Activated CD4-positive, alpha-beta T cell treated with anti-CD3 and anti-CD28 coated beads for 48 hours (primary cell): ENCODE data around the gene ACYP2.
"Not testable (repeated sequence)": the region's sequence is repeated elsewhere in the genome, so short reads cannot be mapped to it uniquely, and the experiment has no call there.

Experiments
- DNase-seq: peaks from one replicate; pipeline ENCODE4 v3.0.0-alpha.2; 2020

The ACYP2 gene

GRCh38 chr2:54099829-54100585 lies 15.4 kb upstream of the ACYP2 start:
- no peak for DNase-seq

- no peak for DNase-seq
Measured at GRCh38 chr2:54100772-54101171, 14.6 kb upstream of the ACYP2 start.

DNA sequence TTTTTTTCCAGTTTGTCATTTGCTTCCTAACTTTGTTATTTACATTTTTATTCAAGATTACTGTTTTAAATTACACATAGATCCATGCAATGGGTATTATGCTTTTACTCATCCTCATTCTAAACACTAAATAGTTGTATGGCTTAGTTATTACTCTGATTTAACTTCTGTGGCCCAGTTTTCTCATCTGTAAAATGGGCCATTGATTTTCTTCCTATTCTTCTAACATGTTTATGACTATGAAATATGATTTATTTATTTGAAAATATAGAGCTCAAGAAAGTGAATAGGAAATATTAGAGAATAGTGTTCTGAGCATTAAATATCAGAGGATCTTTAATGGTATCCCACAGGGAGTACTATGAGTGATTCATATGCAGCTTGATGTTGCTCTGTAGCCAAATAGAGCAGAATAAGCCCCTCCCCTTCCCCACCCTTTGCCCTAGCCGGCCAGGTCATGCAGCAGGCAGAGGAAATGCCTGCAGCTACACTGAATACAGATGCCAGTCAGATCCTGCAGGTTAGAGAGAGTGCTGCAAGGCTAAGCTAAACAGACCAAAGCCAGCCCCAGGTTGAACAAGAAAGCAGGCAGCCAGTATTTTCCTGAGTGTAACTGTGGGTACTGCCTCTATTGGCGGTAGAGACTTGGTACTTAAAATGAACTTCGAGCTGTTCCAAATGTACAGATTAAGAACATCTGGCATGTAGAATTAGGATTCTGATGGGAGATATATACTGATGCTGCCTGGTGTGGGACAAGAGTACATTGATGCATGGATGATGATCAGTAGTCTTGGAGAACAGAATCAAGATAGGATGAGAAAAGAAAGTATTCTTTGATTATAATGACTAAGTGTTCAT lies 11.7 kb upstream of the ACYP2 start:
- DNase-seq, result peak; percentile 41

- peak; percentile 40 for DNase-seq
Measured at GRCh38 chr2:54106631-54107454, 8.6 kb upstream of the ACYP2 start.

DNA sequence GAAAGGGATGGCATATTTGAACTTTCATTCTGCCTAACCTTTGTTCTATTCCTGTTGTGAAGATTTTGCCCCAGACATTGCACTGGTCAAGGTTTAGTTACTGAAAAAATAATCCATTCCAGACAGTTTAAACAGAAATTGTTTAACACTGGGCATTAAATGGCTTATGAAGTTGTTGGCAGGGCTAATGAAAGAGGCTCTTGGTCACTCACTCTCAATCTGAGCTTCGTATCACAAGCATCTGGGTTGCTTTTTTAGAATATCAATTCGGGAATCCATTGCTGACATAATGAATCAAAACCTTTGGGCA lies 8.0 kb upstream of the ACYP2 start:
- DNase-seq, result no peak

DNA sequence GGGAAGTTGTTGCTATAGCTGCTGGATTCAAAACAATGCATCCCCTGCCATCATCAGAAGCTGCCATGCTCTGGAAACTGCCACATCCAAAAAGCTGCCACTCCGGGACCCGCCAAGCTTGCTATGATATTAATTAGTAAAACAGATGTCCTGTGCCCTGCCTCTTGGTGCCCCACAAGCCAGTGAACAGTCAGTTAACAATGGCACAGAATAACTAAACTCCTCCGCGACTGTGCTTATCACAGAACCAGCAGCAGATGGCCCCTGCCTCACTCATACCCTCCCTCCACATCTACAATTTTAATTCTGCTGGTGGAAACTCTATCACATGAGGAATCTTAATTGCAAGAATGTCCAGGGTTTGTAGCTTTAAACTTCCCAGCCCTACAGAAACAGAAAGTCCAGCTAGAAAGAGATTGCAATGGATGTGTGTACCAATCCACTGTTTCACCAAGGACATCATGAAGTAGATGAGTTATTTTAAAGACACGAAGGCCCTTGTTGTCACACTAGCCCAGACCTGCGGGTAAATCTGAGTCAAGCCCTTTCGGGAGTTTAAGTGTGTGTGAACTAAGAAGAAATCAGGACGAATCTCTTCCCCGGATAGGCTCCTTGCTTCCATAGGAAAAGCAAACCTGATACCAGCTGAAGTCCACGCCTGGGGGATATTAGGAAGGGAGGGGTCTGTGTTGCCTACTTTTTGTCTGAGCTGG lies 7.4 kb upstream of the ACYP2 start:
- DNase-seq, result no peak

- DNase-seq, result no peak
Measured at GRCh38 chr2:54109848-54110247, 5.6 kb upstream of the ACYP2 start.

DNA sequence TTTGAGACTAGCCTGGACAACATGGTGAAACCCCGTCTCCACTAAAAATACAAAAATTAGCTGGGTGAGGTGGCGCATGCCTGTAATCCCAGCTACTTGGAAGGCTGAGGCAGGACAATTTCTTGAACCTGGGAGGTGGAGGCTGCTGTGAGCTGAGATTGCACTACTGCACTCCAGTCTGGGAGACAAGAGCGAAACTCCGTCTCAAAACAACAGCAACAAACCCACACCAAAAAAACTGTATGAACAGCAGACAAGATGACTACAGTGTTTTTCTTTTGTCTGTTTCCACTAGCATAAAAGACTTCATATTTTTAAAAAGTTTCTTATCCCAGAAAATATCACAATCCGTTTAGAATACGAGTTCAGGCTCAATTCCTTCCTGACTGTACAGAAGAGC lies 936 bp upstream of the ACYP2 start:
- not testable (repeated sequence) for DNase-seq

DNA sequence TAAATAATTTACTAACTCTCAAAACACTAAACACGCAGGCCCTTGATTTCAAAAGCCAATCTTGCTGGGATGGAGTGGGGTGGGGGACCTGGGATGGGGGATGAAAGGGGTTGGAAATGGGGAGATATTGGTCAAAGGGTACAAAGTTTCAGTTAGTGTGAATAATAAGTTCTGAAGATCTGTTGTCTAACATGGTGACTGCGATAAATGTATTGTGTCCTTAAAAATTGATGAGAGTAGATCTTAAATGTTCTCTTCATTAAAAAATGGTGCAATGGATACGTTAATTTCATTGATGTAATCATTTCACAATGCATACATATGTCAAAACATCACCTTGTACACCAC lies 505 bp upstream of the ACYP2 start:
- no peak for DNase-seq

- not testable (repeated sequence) for DNase-seq
Measured at GRCh38 chr2:54116598-54116997, 1.2 kb downstream of the ACYP2 start.

DNA sequence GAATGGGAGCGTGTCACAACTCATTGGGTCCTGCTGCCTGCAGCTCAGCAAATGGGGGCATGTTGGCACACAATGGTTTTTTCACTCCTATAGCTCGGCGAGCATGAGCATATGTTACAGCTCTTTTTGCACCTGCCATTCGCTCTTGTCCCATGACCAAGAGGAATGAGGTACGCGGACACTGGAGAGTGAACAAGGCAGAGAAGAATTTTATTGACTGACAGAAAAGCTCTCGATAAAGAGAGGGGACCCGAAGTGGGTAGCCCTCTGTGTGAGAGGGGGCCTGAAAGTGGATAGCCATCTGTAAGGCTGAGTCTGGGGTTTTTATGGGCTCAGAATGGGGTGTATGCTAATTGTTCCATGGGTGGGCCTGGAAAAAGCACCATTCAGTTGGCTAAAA lies 5.5 kb downstream of the ACYP2 start:
- no peak for DNase-seq

DNA sequence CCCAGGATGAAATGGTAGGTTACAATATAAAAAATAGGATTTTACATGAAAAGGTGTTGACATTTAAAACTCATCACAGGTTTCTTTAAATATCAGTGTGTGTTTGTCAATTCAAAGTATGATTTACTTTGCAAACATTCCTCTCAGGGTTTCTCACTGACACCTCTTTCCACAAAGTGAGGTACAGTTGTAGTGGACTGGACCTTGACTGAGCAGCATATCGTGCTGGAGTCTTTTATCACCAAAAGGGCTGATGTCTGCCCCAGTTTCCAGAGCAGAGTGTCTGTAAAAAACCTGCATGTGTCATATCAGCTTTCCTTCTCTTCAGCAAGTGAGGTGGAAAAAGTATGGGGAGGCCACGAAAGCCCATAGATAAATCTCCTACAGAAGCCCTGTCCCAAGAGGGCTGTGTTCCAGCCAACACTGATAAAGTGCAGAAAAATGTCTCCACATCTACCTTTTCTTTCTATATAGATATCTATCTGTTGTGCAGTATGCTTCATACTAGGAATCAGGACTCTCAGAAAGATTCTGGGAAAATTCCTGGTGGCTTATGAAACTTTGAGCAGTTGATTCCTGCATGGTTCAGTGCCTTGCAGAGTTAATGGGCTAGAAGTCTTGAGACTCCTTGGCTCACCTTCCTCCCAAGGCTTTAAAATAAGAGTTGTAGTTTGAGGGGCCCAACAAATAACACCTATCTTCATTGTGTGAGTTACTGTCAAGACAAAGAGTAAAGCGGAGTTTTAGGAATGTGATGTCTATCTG lies 6.9 kb downstream of the ACYP2 start:
- DNase-seq, result no peak

DNA sequence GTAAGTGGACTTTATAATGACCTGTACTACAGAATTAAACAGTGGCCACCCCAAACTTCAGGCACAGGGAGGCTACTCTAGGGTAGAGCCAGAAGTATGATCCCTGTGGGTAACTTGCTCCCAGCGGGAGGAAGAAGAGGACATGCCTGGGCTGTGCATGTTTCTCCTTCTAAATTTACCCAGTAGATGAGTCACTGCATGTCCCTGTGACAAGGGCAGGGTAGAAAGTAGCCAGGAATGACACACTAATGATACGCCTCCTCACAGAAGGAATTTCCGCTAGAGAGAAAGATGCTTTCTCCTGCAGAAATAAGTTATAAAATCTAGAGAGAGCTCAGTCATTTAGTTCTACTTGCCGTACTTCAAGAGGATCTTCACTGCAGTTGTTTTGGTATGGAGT lies 7.5 kb downstream of the ACYP2 start:
- no peak for DNase-seq

- not testable (repeated sequence) for DNase-seq
Measured at GRCh38 chr2:54127174-54127573, 11.8 kb downstream of the ACYP2 start.

DNA sequence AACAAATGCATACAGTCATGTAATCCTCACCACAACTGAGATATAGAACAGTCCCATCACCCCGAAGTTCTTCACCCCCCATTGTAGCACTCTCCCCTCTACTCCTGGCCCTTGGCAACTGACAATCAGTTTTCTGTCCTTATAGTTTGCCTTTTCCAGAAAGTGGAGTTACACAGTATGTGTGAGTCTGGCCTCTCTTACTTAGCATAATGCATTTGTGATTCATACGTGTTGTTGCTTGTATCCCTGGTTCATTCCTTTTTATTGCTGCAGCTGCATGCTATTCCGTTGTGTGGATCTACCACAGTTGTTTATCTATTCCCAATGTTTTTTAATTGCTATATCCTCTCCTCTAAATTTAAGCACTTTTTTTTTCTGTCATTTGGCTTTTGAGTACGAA lies 17.6 kb downstream of the ACYP2 start:
- DNase-seq, result no peak

- DNase-seq, result no peak
Measured at GRCh38 chr2:54139210-54139609, 23.8 kb downstream of the ACYP2 start.

- DNase-seq, result no peak
Measured at GRCh38 chr2:54143780-54144179, 28.4 kb downstream of the ACYP2 start.

DNA sequence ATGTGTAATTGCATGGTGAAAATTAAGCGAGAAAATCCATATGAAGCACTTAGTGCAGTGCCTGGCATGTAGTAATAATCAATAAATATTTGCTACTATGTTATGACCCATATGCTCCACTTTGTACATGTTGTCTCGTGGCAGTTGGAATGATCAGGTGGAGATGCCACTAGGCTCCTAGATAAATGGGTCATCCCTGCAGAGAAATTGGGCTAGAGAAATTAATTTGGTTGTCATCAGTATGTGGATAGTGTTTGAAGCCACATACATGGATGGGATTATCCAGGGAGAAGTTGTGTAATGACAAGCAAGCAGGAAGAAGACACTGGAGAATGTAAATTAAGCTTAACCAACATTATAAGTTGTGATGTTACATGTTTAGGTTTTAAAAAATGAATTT lies 33.0 kb downstream of the ACYP2 start:
- DNase-seq, result no peak

DNA sequence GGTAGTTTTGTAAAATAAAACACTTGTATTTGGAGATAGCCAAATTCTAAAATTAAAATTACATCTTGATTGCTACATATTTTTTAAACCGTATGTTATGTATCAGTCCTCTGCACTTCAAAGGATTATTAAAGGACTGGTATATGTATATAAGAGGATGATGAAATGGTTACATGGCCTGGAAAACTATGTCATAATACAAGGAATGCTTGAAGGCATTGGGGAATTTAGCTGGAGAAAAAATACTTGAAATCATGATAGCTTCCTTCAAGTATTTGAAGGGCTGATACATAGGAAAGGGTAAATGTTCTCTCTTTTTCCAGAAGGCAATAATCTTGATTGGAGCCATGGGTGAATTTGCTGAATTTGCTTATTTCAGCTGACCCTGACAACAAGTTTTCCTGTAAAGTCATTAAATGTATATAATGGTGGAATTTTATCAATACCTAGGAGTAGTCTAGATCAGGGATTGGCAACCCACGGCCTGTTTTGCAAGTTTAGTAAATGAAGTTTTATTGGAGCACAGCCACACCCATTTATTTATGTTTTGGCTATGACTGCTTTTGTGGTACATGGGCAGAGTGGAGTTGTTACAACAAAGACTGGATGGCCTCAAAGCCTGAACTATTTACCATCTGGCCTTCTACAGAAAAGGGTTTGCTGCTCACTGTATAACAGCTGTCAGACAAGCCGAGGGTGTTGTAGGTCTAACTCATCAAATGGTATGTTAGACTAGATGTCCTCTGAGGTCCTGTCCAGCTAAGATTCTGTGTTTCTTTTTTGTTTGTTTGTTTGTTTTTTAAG lies 34.4 kb downstream of the ACYP2 start:
- DNase-seq, result no peak

DNA sequence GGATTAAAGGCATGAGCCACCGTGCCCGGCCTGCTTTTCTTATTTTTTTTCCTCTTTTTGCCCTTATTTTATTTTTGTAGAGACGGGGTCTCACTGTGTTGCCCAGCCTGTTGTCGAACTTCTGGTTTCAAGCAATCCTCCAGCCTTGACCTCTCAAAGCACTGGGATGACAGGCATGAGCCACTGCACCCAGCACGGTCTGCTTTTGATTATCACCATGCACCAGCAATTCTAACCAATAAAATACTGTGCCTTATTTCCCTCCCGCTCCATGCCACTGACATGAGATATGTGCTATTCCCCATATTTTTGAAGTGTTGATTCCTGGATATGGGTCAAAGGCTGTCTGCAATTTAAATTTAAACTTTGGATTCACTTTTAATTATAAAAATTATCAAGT lies 42.9 kb downstream of the ACYP2 start:
- no peak for DNase-seq

- no peak for DNase-seq
Measured at GRCh38 chr2:54161660-54162424, 46.4 kb downstream of the ACYP2 start.
